Chondrocyte (in vitro differentiated cells): ENCODE measurements around the gene RAD54L. TPM values are rescaled to one million over a fixed set of nuclear protein-coding genes. Genes with fewer than 3 reads are reported as not detected.

Source experiments
- DNase-seq: peaks from one replicate; pipeline ENCODE4 v3.0.0; 2021; ENCODE audit warnings: mixed read lengths, low spot score
- H3K27ac Mint-ChIP-seq: one replicate; pipeline ENCODE4 v1.8.0; 2021; ENCODE audit warnings: mild to moderate bottlenecking, moderate library complexity, mixed read lengths; ENCODE audit not compliant: unreplicated experiment
- H3K27me3 Mint-ChIP-seq: 2 replicates; pipeline ENCODE4 v1.8.0; 2021; ENCODE audit warnings: low read depth, mixed read lengths
- H3K36me3 Mint-ChIP-seq: 2 replicates; pipeline ENCODE4 v1.8.0; 2021; ENCODE audit warnings: low read depth, mixed read lengths
- H3K4me1 Mint-ChIP-seq: 2 replicates; pipeline ENCODE4 v1.8.0; 2021; ENCODE audit warnings: low read depth, mild to moderate bottlenecking, mixed read lengths
- H3K4me3 Mint-ChIP-seq: one replicate; pipeline ENCODE4 v1.8.0; 2021; ENCODE audit warnings: mild to moderate bottlenecking, moderate library complexity, mixed read lengths; ENCODE audit not compliant: unreplicated experiment
- H3K9me3 Mint-ChIP-seq: 2 replicates; pipeline ENCODE4 v1.8.0; 2021; ENCODE audit warnings: low read depth, mixed read lengths
- total RNA-seq: library from RNA; stranded (reverse); gene quantifications from 3 replicates; pipeline ENCODE4 v1.2.1, GENCODE V29; 2021
- TF ChIP-seq, protein P1 (sequence below): fragments of 200-600 bp; sonication (generic); IDR thresholded peaks from 2 replicates; pipeline ENCODE4 v1.5.0; 2021; ENCODE audit warnings: antibody characterized with exemption, mild to moderate bottlenecking, moderate library complexity

RAD54L gene
- total RNA-seq, 1 donor from 2014 or later = 2.7 TPM

DNA sequence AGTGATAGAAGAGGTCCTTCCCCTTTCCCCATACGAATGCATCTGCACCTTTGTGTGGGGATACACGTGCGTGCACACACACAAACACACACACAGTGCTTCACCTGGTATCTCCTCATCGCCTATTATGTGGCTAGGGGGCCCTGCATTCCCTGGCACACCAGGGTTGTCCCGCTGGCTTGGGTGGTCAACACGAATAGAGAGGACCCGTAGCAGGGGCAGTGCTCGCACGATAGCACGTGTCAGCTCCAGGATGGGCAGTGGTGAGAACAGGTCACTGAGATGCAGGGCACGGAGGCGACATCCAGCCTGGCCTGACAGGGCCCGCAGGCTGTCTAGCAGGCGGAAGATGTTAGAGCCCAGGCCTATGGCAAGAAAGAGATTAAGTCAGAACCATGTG, 33.5 kb downstream of the RAD54L start:
- Mint-ChIP-seq H3K36me3 (peaks cover 39% of the 10 kb centered on the region), H3K9me3 (no peaks in the 10 kb centered on the region), H3K27ac (no peak overlapping the region), H3K27me3 (no peaks in the 10 kb centered on the region), H3K4me3 (no peak overlapping the region), H3K4me1 (no peaks in the 10 kb centered on the region)
- TF ChIP-seq, protein P1, sequence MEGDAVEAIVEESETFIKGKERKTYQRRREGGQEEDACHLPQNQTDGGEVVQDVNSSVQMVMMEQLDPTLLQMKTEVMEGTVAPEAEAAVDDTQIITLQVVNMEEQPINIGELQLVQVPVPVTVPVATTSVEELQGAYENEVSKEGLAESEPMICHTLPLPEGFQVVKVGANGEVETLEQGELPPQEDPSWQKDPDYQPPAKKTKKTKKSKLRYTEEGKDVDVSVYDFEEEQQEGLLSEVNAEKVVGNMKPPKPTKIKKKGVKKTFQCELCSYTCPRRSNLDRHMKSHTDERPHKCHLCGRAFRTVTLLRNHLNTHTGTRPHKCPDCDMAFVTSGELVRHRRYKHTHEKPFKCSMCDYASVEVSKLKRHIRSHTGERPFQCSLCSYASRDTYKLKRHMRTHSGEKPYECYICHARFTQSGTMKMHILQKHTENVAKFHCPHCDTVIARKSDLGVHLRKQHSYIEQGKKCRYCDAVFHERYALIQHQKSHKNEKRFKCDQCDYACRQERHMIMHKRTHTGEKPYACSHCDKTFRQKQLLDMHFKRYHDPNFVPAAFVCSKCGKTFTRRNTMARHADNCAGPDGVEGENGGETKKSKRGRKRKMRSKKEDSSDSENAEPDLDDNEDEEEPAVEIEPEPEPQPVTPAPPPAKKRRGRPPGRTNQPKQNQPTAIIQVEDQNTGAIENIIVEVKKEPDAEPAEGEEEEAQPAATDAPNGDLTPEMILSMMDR = no peak
- no peak for DNase-seq

DNA sequence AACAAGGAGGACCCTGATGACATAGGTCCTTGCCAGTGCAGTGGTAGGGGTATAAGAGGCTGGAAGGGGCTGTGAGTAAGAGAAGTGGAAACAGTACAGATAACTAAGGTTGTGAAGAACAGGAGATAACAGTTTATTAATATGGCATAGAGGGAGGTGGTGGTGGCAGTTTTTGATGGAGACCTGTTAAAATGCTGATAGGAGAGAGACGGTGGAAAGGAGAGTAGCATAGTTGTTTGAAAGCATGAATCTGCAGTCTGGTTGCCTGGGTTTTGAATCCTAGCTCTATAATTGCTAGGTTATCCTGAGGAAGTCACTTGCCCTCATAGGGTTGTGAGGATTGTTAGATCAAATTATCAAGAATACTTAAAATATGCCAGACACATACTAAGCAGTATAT, 36.5 kb downstream of the RAD54L start:
- Mint-ChIP-seq H3K27me3 (no peaks in the 10 kb centered on the region), H3K4me1 (peaks cover 9% of the 10 kb centered on the region), H3K36me3 (peaks cover 47% of the 10 kb centered on the region), H3K4me3 (no peak overlapping the region), H3K27ac (no peak overlapping the region), H3K9me3 (no peaks in the 10 kb centered on the region)
- no peak for DNase-seq
- TF ChIP-seq, protein P1 = no peak

DNA sequence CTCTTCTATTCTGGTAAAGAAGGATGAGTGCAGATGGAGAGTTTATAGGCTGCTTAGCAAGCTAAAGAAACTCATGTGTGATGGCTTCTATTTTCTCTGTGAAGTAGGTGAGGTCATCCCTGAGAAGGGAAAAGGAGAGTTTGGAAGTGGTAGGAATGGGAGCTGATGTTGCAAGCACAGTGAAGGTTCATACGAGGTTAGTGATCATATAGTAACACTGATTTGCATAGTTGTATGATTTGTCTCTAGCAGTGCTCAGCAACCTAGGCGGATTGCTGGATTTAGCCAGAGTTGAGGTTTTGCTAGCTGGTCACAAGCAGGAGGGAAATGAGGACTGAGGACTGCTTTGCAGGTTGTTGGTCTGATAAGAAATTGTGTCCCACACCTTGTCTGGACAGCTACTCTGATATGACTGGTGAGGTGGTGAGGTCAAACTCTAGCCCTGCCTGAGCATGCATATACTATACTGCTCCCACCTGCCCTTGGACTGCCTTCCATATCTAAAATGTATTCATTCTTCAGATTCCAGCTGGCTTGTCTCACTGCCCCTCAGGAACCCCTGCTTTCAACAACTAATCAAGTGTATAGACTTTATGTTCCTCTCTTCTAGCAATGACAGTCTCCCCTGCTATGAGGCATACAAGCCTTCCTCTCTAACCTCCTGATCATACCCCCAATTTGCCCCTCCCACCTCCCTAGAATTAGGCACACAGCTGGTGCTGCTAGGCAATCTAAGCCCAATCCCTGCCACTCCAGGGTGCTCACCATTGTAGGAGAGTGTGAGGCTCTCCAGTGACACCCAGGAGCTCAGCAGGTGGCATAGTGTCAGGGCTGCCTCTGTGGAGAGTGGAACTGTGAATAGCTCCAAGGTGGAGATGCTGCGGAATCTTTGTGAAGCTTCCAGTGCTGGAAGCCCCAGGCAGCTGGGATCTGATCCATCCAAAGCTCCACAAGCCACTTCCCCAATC, 37.3 kb downstream of the RAD54L start:
- Mint-ChIP-seq H3K27ac (peak overlapping the region; percentile 56), H3K36me3 (peaks cover 50% of the 10 kb centered on the region), H3K4me3 (no peak overlapping the region), H3K27me3 (no peaks in the 10 kb centered on the region), H3K9me3 (no peaks in the 10 kb centered on the region), H3K4me1 (peaks cover 15% of the 10 kb centered on the region)
- TF ChIP-seq, protein P1 = no peak
- DNase-seq = no peak

DNA sequence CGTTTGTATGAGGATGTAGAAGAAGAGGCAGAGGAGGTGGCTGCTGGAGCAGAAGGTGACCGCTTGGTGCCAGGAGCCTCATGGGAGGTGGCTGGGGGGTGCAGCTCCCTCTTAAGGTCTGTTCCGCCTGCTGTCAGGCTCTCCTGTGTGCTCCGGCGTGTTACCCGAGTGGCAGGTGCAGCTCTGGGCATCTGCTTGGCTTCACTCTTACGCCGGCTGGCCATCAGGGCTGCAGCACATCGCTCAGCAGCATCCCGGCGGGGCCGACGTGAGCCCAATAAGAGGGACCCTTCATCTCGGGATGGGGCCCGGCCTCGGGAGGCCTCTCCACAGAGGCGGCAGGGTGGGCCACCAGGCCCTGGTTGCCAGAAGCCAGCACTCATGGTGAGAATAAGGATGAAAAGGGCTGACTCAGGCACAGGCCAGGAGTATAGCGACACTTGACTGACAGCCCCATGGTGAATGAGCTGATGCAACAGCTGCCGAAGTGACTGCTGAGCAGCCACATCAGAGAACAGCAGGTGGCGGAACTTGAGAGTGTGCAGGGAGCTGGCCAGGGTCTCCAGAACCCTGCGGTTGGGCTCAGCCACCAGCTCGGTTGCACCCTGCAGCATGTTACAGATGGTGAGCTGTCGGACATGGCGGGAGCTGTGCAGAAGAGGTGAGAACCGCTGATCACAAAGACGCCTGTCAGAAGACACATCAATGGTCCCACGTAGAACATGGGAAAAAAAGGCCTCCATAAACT, 38.3 kb downstream of the RAD54L start:
- Mint-ChIP-seq H3K9me3 (no peaks in the 10 kb centered on the region), H3K27me3 (no peaks in the 10 kb centered on the region), H3K27ac (peak overlapping the region; percentile 27), H3K4me3 (no peak overlapping the region), H3K36me3 (peaks cover 46% of the 10 kb centered on the region), H3K4me1 (peaks cover 17% of the 10 kb centered on the region)
- TF ChIP-seq, protein P1 = no peak
- DNase-seq = peak; percentile 85

DNA sequence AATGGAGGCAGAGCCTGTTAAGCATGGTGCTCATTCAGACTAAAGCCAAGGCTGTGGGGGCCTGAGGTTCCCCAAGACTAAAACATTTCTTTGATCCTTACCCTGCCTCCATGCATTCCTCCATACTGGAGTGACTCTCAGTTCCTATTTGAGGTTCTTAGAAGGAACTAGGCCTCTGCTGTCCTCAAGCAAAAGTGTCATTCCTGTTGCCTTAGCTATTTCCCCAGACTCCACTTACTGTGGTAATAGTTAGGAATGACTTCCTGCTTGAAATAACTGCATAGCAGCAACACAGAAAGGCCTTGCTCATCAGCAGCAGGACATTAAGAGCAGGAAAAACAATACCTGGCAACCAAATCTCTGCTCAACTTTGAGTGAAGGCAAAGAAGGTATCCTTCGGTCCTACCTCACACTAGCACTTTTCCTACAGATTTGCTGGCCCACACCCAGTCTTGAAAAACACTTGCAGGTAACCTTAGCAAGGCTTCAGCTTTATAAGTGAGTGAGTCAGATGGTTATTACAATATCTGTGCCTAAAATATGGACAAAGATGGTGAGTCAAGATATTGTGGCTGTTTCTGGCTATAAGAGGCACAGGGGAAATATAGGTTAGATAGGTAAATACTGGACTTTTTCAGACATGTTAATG, 41.0 kb downstream of the RAD54L start:
- Mint-ChIP-seq H3K27me3 (no peaks in the 10 kb centered on the region), H3K4me3 (no peak overlapping the region), H3K4me1 (peaks cover 17% of the 10 kb centered on the region), H3K36me3 (peaks cover 34% of the 10 kb centered on the region), H3K9me3 (no peaks in the 10 kb centered on the region), H3K27ac (peak overlapping the region; percentile 89)
- TF ChIP-seq, protein P1 = no peak
- no peak for DNase-seq
